Activated CD4-positive, CD25-positive, alpha-beta regulatory T cell treated with anti-CD3 and anti-CD28 coated beads, Interleukin-2, amount 50 U/mL, for 24 hours (primary cell): ENCODE measurements around the gene SPART.
"Not testable (repeated sequence)": the region's sequence is repeated elsewhere in the genome, so short reads cannot be mapped to it uniquely, and the experiment has no call there.

Source experiments
- ATAC-seq, 2 donors: fragments of 150-1000 bp; cut with Tn5 transposase; one replicate each; pipeline ENCODE4 v1.10.0; 2021; ENCODE audit warnings: mild to moderate bottlenecking in 1 of 2, moderate library complexity in 1 of 2

Gene SPART

GRCh38 chr13:36352350-36352749 lies 6.2 kb upstream of the SPART start:
- no peak for ATAC-seq

GRCh38 chr13:36347531-36348210 lies 1.5 kb upstream of the SPART start:
- no peak for ATAC-seq

GRCh38 chr13:36345438-36346221 lies 564 bp downstream of the SPART start:
- no peak for ATAC-seq

GRCh38 chr13:36344886-36345437 lies 1.2 kb downstream of the SPART start:
- no peak for ATAC-seq

- no peak for ATAC-seq
These were observed 2.0 kb downstream of the SPART start for GRCh38 chr13:36344173-36344572.

GRCh38 chr13:36343766-36344165 lies 2.4 kb downstream of the SPART start:
- no peak for ATAC-seq

- no peak for ATAC-seq
These were observed 3.5 kb downstream of the SPART start for GRCh38 chr13:36342715-36343114.

- no peak for ATAC-seq
These were observed 4.5 kb downstream of the SPART start for GRCh38 chr13:36341718-36342117.

- ATAC-seq, result no peak
These were observed 6.5 kb downstream of the SPART start for GRCh38 chr13:36339600-36340155.

GRCh38 chr13:36337938-36338641 lies 8.1 kb downstream of the SPART start:
- no peak for ATAC-seq

GRCh38 chr13:36332986-36333385 lies 13.2 kb downstream of the SPART start:
- no peak for ATAC-seq

- ATAC-seq, result not testable (repeated sequence)
These were observed 13.9 kb downstream of the SPART start for GRCh38 chr13:36332255-36332654.

- no peak for ATAC-seq
These were observed 14.9 kb downstream of the SPART start for GRCh38 chr13:36331280-36331679.

- ATAC-seq, result no peak
These were observed 16.8 kb downstream of the SPART start for GRCh38 chr13:36329361-36329760.

- no peak for ATAC-seq
These were observed 17.4 kb downstream of the SPART start for GRCh38 chr13:36328821-36329220.

GRCh38 chr13:36325912-36326311 lies 20.3 kb downstream of the SPART start:
- ATAC-seq, result no peak

- not testable (repeated sequence) for ATAC-seq
These were observed 21.3 kb downstream of the SPART start for GRCh38 chr13:36324881-36325280.

GRCh38 chr13:36323951-36324566 lies 22.1 kb downstream of the SPART start:
- no peak for ATAC-seq

- ATAC-seq, result no peak
These were observed 22.8 kb downstream of the SPART start for GRCh38 chr13:36323408-36323807.

GRCh38 chr13:36319793-36320192 lies 26.4 kb downstream of the SPART start:
- ATAC-seq, result not testable (repeated sequence)

- no peak for ATAC-seq
These were observed 32.9 kb downstream of the SPART start for GRCh38 chr13:36313047-36313969.
